ENCODE results near the gene FSTL5. TPM values are rescaled to one million over a fixed set of nuclear protein-coding genes. Genes with fewer than 3 reads are reported as not detected.
"Not testable (repeated sequence)": the region's sequence is repeated elsewhere in the genome, so short reads cannot be mapped to it uniquely, and the experiment has no call there.

Gene FSTL5
- polyA plus RNA-seq, 3 donors from 2014 or later, result not detected

DNA sequence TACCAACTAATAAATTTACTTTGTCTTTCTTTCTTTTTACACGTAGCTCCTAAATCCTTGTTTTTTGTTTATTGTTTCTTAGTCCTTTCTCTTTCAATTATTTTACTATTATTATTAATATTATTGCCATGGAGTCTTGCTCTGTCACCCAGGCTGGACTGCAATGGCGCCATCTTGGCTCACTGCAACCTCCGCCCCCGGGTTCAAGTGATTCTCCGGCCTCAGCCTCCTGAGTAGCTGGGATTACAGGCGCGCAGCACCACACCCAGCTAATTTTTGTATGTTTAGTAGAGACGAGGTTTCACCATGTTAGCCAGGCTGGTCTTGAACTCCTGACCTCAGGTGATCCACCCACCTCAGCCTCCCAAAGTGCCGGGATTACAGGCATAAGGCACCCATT, 405.4 kb downstream of the FSTL5 start:
- H3K9me3 Mint-ChIP-seq, result peaks cover 3 to 45% (median 12%) of the 10 kb centered on the region in 6 donors
- not testable (repeated sequence) for H3K27ac Mint-ChIP-seq; H3K4me3 Mint-ChIP-seq; H3K4me1 Mint-ChIP-seq; DNase-seq; H3K27me3 Mint-ChIP-seq (ENCODE audit: low read depth in 3 of 3); H3K36me3 Mint-ChIP-seq

DNA sequence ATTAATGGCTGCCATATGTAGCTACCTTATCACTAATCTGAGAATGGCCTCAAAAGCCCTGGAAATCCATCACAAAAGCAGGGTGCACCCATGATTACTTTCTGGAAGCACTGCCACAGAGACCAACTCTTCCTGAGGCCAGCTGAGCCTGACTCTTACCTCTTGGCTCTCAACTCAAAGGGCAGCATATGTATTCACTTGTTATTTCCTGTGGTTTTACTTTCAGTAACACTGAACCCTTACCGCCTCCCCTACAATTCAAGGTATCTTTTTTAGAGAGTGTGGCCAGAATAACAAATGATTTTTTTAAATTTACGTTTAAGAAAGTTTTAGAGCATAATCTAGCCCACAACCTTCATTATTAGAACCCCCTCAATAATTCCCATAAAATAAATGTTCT, 434.9 kb downstream of the FSTL5 start:
- DNase-seq, result no peak
- peaks cover 9 to 46% (median 25%) of the 10 kb centered on the region in 6 donors for H3K9me3 Mint-ChIP-seq
- no peak overlapping the region for H3K4me3 Mint-ChIP-seq
- H3K27me3 Mint-ChIP-seq (ENCODE audit: low read depth in 3 of 3), result peaks cover 0 to 2% (median 0%) of the 10 kb centered on the region in 3 donors
- no peaks in the 10 kb centered on the region for H3K36me3 Mint-ChIP-seq
- no peaks in the 10 kb centered on the region for H3K4me1 Mint-ChIP-seq
- no peak overlapping the region for H3K27ac Mint-ChIP-seq

DNA sequence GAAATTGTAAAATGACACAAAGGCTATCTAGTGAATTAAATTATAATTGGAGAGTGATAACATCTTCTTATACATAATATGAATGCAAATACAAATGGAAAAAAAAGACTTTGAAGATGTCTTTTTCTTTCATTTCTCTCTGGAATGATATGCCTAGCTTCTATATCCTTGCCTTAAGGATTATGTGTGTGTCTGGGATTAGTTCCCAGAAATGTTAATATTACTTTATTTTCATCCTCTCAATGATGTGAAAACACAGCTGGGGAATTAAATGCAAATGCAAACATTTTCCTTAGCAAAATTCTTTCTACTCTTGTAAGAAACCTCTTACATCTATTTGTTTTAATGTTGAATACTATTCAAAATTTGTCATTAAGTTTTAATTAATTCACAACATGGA, 441.9 kb downstream of the FSTL5 start:
- H3K27me3 Mint-ChIP-seq (ENCODE audit: low read depth in 3 of 3), result peaks cover 0 to 2% (median 0%) of the 10 kb centered on the region in 3 donors
- peaks cover 2 to 36% (median 12%) of the 10 kb centered on the region in 6 donors for H3K9me3 Mint-ChIP-seq
- no peak for DNase-seq
- no peak overlapping the region for H3K27ac Mint-ChIP-seq
- no peak overlapping the region for H3K4me3 Mint-ChIP-seq
- no peaks in the 10 kb centered on the region for H3K36me3 Mint-ChIP-seq
- H3K4me1 Mint-ChIP-seq, result no peaks in the 10 kb centered on the region

DNA sequence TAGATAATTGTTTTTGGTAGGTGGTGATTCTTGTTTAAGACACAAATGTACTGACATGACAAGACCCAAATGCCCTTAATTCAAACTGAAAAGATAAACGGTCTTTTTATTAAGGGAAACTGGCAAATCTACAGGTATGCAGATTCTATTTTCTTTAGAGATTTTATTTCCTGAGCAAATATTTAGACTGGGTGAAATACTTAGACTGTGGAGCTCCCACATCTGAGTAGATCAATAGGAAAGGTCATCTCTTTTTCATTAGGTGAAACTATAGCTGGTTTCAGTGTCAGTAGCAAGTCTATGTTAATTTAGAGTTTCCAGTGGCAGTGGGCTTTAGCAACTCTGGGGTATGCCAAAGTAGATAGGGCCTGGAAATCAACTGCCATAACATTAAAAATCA, 446.7 kb downstream of the FSTL5 start:
- no peak overlapping the region for H3K4me3 Mint-ChIP-seq
- no peak for DNase-seq
- peaks cover 0 to 2% (median 0%) of the 10 kb centered on the region in 3 donors for H3K27me3 Mint-ChIP-seq (ENCODE audit: low read depth in 3 of 3)
- H3K36me3 Mint-ChIP-seq, result no peaks in the 10 kb centered on the region
- no peaks in the 10 kb centered on the region for H3K4me1 Mint-ChIP-seq
- no peak overlapping the region for H3K27ac Mint-ChIP-seq
- peaks cover 7 to 50% (median 24%) of the 10 kb centered on the region in 6 donors for H3K9me3 Mint-ChIP-seq

DNA sequence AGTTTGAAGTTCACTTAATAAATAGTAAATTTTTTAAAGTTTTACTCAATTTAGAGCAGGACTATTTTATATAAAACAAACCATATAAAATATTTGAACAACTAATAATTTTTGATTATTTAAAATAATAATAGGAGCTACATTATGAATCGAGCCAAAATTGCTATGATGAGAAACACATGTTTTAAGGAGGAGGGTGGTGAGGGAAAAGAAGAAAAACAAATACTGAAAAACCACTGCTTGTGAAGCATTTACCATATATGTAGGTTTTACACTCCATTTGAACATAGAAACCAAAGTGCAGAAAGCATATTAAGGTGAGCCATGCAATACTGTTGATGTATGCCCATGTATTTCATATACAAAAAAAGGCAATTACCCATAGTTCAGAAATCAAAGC, 448.9 kb downstream of the FSTL5 start:
- Mint-ChIP-seq H3K27me3 (ENCODE audit: low read depth in 3 of 3) (peaks cover 0 to 2% (median 0%) of the 10 kb centered on the region in 3 donors), H3K4me3 (no peak overlapping the region), H3K9me3 (peaks cover 10 to 54% (median 24%) of the 10 kb centered on the region in 6 donors), H3K27ac (no peak overlapping the region), H3K4me1 (no peaks in the 10 kb centered on the region), H3K36me3 (no peaks in the 10 kb centered on the region)
- no peak for DNase-seq

DNA sequence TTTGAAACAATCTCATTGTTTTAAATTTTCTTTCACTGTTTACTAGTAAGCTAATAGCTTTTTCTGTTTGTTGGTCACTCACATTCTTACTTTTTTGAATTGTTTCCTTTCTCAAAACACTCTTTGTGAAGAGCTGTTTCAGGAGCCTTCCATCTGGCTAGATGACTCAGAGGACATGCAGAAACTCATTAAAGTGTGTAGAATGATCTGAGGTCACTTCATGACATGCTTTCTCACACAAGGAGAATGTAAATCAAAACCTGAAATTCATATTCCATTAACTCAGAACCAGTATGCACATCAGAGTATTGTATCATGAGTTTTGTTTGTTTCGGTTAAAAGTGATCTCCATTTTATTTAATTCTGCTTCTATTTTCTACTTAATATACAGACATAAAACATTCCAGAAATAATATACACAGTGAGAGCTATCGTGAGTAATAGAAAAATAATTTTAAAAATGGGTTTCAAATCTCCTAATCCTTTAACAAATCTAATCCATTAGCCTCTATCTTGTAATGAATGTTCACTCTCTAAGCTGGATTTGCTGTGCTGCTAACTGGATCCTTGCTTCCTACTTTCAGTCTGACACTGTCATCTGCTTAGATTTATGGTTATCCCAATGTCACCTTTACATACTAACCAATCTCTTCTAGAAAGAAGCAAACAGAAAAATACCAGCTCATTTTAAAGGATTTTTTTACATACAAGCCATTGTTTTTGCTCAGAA, 449.6 kb downstream of the FSTL5 start:
- Mint-ChIP-seq H3K9me3 (peaks cover 8 to 51% (median 25%) of the 10 kb centered on the region in 6 donors), H3K27ac (no peak overlapping the region), H3K36me3 (no peaks in the 10 kb centered on the region), H3K4me1 (no peaks in the 10 kb centered on the region), H3K27me3 (ENCODE audit: low read depth in 3 of 3) (no peaks in the 10 kb centered on the region), H3K4me3 (no peak overlapping the region)
- DNase-seq, result no peak

DNA sequence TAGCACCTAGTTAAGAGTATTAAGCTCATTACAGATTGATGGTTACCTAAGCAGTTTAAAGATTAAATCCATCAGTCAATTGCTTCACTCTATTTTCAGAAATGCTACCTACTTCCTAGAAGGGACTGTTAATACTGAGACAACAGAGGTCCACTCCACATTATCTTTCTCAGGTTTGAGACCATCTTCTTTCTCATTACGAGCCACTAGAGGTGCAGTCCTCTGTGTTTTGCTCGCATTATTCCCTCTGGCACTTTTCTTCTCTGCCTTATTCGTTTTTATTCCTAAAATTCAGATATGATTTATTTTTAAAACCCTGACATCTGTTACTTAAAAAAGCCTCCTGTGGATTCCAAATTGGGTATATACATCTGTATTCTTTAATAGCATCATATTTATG, 459.1 kb downstream of the FSTL5 start:
- Mint-ChIP-seq H3K27ac (no peak overlapping the region), H3K4me1 (no peaks in the 10 kb centered on the region), H3K36me3 (no peaks in the 10 kb centered on the region), H3K27me3 (ENCODE audit: low read depth in 3 of 3) (peaks cover 0 to 2% (median 0%) of the 10 kb centered on the region in 3 donors), H3K4me3 (no peak overlapping the region), H3K9me3 (peaks cover 3 to 31% (median 14%) of the 10 kb centered on the region in 6 donors)
- DNase-seq, result no peak

DNA sequence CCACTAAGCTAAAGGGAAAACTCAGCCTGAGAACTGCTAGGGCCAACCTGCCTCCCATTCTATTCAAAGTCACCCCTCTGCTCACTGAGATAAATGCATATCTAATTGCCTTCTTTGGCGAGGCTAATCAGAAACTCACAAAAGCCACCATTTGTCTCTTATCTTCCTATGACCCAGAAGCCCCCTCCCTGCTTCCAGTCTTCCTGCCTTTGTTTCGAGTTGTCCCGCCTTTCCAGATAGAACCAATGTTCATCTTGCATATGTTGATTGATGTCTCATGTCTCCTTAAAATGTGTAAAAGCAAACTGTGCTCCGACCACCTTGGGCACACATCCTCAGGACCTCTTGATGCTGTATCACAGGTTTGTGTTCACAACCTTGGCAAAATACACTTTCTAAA, 459.8 kb downstream of the FSTL5 start:
- no peaks in the 10 kb centered on the region for H3K36me3 Mint-ChIP-seq
- peaks cover 1 to 31% (median 13%) of the 10 kb centered on the region in 6 donors for H3K9me3 Mint-ChIP-seq
- H3K27ac Mint-ChIP-seq, result no peak overlapping the region
- DNase-seq, result no peak
- no peak overlapping the region for H3K4me3 Mint-ChIP-seq
- no peaks in the 10 kb centered on the region for H3K4me1 Mint-ChIP-seq
- H3K27me3 Mint-ChIP-seq (ENCODE audit: low read depth in 3 of 3), result peaks cover 0 to 2% (median 0%) of the 10 kb centered on the region in 3 donors

DNA sequence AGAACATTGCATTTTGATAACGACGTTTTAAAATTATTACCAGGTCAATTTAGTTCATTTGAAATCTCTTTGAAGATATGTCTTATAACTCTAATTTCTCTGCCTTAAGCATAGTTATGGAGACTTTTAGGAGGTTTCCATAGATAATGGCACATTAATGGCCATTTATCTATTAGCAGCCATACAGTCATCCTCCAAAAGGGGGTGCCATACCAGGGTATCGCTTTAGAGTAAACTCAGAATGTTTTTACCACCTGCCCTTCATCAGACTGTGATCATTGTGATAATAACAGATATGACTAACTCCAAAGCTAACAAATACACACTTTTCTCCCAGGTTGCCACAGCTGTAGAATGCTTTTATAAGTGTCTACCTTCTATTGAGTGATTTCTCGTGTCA, 461.5 kb downstream of the FSTL5 start:
- Mint-ChIP-seq H3K9me3 (peaks cover 3 to 33% (median 21%) of the 10 kb centered on the region in 6 donors), H3K4me1 (no peaks in the 10 kb centered on the region), H3K4me3 (no peak overlapping the region), H3K27ac (no peak overlapping the region), H3K27me3 (ENCODE audit: low read depth in 3 of 3) (peaks cover 0 to 2% (median 0%) of the 10 kb centered on the region in 3 donors), H3K36me3 (peaks cover 0 to 5% (median 0%) of the 10 kb centered on the region in 3 donors)
- DNase-seq, result no peak

DNA sequence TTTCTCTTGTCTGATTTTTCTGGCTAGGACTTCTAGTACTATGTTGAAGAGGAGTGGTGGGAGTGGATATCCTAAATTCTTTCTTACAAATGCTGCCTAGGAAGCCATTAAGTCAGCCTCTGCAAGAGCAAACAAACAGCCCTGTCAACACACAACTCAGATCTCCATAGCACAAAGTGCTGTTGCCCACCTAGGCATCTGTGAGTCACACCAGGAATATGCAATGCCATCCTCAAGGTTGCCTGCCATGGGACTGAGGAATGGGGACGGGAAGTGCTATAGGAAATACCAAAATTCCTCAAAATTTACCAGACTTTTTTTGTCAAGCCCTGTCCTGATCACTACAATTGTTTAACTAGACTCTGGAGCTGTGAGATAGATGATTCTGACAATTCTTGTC, 466.9 kb downstream of the FSTL5 start:
- Mint-ChIP-seq H3K4me1 (no peaks in the 10 kb centered on the region), H3K4me3 (no peak overlapping the region), H3K9me3 (peaks cover 3 to 54% (median 32%) of the 10 kb centered on the region in 6 donors), H3K36me3 (peaks cover 0 to 5% (median 0%) of the 10 kb centered on the region in 3 donors), H3K27me3 (ENCODE audit: low read depth in 3 of 3) (no peaks in the 10 kb centered on the region), H3K27ac (no peak overlapping the region)
- no peak for DNase-seq

DNA sequence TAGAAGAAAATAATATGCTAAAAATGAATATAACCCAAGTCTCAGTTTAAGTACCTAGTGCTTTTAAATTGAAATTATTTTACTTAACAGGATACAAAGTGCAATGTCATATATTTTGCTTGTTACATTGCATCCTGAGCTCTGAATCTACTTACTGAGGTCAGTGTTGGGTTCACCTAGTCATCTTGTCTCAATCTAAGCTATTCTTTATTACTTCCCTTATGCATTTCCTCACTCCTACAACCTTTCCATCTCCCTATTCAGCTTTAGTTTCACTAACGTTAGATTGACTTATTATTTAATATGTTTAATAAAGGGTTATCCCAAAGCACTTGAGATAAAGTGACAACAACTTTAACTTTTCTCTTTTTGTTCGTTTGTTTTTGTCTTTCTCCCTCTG, 483.7 kb downstream of the FSTL5 start:
- H3K27ac Mint-ChIP-seq, result no peak overlapping the region
- no peak overlapping the region for H3K4me3 Mint-ChIP-seq
- no peaks in the 10 kb centered on the region for H3K36me3 Mint-ChIP-seq
- H3K4me1 Mint-ChIP-seq, result no peaks in the 10 kb centered on the region
- DNase-seq, result no peak
- peaks cover 0 to 17% (median 10%) of the 10 kb centered on the region in 6 donors for H3K9me3 Mint-ChIP-seq
- no peaks in the 10 kb centered on the region for H3K27me3 Mint-ChIP-seq (ENCODE audit: low read depth in 3 of 3)

DNA sequence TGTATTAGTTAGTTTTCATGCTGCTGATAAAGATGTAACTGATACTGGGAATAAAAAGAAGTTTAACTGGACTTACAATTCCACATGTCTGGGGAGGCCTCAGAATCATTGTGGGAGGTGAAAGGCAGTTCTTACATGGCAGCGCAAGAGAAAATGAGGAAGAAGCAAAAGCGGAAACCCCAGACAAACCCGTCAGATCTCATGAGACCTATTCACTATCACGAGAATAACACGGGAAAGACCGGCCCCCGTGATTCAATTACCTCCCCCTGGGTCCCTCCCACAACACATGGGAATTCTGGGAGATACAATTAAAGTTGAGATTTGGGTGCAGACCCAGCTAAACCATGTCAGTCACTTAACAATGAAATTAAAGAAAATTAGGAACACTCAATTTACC, 499.1 kb downstream of the FSTL5 start:
- no peak overlapping the region for H3K4me3 Mint-ChIP-seq
- DNase-seq, result no peak
- no peaks in the 10 kb centered on the region for H3K36me3 Mint-ChIP-seq
- no peaks in the 10 kb centered on the region for H3K4me1 Mint-ChIP-seq
- no peaks in the 10 kb centered on the region for H3K27me3 Mint-ChIP-seq (ENCODE audit: low read depth in 3 of 3)
- H3K9me3 Mint-ChIP-seq, result peaks cover 11 to 51% (median 30%) of the 10 kb centered on the region in 6 donors
- no peak overlapping the region for H3K27ac Mint-ChIP-seq

DNA sequence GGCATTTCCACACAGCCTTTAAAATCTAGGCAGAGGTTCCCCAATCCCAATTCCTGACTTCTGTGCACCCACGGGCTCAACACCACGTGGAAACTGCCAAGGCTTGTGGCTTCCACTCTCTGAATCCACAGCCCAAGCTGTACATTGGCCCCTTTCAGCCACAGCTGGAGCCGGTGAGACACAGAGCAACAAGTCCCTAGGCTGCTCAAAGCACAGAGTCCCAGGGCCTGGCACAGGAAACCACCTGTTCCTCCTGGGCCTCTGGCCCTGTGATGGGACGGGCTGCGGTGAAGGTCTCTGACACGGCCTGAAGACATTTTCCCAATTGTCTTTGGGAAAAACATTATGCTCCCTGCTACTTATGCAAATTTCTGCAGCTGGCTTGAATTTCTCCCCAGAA, 500.0 kb downstream of the FSTL5 start:
- Mint-ChIP-seq H3K27me3 (ENCODE audit: low read depth in 3 of 3) (no peaks in the 10 kb centered on the region), H3K4me1 (no peaks in the 10 kb centered on the region), H3K27ac (no peak overlapping the region), H3K9me3 (peaks cover 8 to 45% (median 26%) of the 10 kb centered on the region in 6 donors), H3K4me3 (no peak overlapping the region), H3K36me3 (no peaks in the 10 kb centered on the region)
- DNase-seq, result no peak

DNA sequence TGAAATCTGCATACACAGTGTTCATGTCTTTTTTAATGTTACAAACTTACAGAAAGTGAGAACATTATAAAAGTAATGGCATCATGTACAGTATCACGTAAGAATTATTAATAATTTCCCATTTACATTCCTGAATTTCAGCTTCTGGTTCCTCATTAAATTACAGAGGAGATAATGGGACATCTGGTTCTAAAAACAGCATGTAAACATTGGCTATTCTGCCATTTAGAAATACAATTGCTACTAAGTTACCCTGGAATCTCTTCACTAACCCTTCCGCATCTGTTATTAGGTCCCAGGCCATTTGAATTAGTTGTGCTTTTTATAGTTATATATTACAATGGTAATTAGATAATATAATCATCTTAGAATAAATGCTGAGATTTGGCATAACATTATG, 505.1 kb downstream of the FSTL5 start:
- Mint-ChIP-seq H3K27me3 (ENCODE audit: low read depth in 3 of 3) (no peaks in the 10 kb centered on the region), H3K9me3 (peaks cover 0 to 36% (median 16%) of the 10 kb centered on the region in 6 donors), H3K36me3 (no peaks in the 10 kb centered on the region), H3K4me3 (no peak overlapping the region), H3K27ac (no peak overlapping the region), H3K4me1 (no peaks in the 10 kb centered on the region)
- DNase-seq, result no peak

DNA sequence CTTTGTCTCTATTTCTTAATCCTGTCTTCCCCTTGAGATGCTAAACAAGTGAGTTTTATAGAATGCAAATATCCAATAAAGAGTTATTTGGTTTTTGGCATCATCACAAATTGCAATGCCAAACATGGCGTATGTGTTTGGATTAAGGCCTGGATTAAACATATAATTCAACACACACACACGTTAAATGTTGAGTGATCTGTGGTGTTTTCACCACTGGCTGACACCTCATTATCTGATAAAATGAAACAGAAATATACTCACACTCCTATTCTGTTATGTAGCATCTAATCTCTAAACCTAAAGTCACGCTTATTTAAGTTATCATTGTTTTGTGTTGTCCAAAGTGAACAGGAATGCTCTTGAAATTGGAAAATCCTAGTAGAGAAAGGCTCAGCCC, 506.2 kb downstream of the FSTL5 start:
- Mint-ChIP-seq H3K27me3 (ENCODE audit: low read depth in 3 of 3) (no peaks in the 10 kb centered on the region), H3K4me3 (no peak overlapping the region), H3K27ac (no peak overlapping the region), H3K36me3 (no peaks in the 10 kb centered on the region), H3K9me3 (peaks cover 0 to 27% (median 12%) of the 10 kb centered on the region in 6 donors), H3K4me1 (no peaks in the 10 kb centered on the region)
- DNase-seq, result no peak

Data from immature natural killer cell (primary cell).